GM18498 (cell line): Measurements from ENCODE around the gene MFSD11.
"Not testable (repeated sequence)": the region's sequence is repeated elsewhere in the genome, so short reads cannot be mapped to it uniquely, and the experiment has no call there.

ENCODE experiments used
- ATAC-seq: cut with Tn5 transposase; IDR thresholded peaks from one replicate; pipeline ENCODE4 v1.9.1; 2021; ENCODE audit warnings: mild to moderate bottlenecking, moderate library complexity; ENCODE audit not compliant: unreplicated experiment

Gene MFSD11

DNA sequence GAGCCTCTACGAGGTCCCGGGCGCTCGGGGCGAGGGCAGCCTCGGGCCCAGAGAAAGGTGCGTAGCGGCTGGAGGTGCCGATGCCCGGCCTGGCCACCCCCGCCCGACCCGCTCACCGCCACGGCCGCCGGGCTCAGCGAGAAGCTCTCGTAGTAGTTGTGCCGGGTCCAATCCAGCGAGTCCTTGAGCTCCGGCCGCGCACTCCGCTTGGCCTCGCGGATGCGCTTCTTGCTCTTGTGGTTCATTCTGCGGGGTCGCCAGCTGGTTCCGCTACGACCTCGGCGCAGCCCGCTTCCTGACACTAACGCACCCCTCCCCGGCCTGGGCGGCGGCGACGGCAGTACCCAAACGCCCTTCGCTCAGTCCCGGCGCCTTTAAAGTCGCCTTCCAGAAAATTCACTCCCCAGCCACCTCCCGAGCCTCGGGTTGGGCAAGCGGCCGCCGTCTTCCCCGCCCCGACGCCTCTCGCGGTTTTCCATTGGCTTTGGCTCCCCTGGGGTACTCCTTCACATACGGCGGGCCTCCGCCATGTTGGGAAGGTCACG lies 11.6 kb upstream of the MFSD11 start, which contains the start of gene JMJD6:
TSS of gene JMJD6 (minus strand) at position 376 of the 545 bp plus-strand sequence. CDS start at position 245, 131 bp downstream.
- ATAC-seq: peak; percentile 80

DNA sequence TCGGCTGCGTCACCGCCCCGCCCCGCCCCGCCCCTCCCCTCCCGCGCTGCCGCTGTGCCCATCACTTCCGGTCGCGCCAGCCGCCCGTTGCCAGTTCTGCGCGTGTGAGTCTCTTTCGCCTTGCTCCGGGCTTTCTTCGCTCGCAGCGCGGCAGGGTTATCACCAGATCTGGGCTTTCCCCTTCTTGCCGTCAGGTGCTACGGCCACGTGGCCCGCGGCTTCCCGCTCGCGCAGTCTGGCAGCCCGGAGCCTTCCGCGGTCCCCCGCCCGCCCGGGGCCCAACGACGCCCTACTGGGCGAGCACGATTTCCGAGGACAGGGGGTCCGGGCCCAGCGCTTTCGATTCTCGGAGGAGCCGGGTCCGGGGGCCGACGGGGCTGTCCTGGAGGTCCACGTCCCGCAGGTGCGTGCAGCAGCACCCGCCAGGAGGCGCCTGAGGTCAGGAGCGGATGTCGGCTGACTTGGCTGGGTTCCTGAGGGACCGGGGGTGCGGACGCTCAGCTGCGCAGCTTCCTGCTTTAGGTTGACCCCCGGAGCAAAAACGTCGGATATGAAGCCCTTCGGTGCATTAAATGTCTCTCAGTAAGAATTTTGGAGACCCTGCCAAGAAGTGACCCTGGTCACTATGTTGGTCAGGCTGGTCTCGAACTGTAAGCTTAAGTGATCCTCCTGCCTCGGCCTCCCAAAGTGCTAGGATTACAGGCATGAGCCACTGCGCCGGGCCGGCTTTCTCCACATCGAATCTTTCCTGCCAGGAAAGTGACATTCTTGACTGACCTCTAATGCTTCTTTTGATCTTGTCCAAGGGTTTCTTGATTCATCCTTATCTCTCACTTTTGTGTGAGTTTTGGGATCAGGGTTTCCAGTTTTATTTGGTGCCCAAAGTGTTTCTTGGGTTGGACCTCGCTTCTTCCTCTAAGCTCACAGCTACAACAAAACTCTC lies 10.9 kb upstream of the MFSD11 start, which contains the start of gene METTL23:
TSS of gene METTL23 (plus strand) at position 64 of the 943 bp plus-strand sequence. CDS start 2,872 bp downstream, outside the sequence.
- ATAC-seq: peak; percentile 46

DNA sequence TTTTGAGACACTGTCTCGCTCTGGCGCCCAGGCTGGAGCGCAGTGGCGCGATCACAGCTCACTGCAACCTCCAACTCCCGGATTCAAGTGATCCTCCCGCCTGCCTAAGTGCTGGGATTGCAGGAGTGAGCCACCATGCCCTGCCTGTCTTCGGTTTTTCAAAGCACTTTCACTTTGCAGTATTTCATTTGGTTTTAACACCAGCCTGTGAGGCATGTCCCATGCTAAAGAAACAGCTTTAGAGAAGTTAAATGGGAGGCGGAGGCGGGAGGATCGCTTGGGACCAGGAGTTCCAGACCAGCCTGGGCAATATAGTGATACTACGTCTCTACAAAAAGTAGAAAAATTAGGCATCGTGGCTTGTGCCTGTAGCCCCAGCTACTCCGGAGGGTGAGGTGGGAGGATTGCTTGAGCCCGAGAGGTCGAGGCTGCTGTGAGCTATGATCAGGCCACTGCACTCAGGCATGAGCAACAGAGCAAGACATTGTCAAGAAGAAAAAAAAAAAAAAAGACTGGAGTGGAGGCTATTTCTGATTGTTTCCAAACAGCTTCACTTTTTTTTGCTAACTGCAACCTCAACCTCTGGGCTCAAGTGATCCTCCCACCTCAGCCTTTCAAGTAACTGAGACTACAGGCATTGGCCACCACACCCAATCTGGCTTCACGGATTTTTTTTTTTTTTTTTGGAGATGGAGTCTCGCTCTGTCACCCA lies 10.0 kb upstream of the MFSD11 start:
- no peak for ATAC-seq

DNA sequence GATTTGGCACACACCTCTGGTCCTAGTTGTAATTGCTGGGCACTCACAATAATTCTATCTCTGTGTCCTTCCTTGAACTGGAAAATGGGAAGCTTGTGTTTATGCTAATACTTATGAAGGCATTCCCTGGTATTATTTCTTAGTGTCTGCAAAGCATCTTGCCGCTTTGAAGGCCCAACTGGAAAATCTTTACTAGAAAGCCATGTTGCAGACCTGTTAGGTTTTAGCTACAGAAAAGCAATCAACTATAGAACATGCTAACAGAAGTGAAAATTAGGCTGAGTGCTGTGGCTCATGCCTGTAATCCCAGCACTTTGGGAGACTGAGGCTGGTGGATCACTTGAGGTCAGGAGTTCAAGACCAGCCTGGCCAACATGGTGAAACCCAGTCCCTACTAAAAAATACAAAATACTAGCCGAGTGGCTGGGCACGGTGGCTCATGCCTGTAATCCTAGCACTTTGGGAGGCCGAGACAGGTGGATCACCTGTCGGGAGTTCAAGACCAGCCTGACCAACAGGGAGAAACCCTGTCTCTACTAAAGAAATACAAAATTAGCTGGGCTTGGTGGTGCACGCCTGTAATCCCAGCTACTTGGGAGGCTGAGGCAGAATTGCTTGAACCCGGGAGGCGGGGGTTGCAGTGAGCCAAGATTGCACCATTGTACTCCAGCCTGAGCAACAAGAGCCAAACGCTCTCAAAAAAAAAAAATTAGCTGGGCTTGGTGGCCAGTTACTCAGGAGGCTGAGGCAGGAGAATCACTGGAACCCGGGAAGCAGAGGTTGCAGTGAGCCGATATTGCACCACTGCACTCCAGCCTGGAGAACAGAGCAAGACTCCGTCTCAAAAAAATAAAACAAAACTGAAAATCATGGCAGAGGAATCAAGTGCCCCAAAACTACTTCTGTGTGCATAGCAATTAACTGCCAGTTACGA lies 5.9 kb upstream of the MFSD11 start:
- not testable (repeated sequence) for ATAC-seq

DNA sequence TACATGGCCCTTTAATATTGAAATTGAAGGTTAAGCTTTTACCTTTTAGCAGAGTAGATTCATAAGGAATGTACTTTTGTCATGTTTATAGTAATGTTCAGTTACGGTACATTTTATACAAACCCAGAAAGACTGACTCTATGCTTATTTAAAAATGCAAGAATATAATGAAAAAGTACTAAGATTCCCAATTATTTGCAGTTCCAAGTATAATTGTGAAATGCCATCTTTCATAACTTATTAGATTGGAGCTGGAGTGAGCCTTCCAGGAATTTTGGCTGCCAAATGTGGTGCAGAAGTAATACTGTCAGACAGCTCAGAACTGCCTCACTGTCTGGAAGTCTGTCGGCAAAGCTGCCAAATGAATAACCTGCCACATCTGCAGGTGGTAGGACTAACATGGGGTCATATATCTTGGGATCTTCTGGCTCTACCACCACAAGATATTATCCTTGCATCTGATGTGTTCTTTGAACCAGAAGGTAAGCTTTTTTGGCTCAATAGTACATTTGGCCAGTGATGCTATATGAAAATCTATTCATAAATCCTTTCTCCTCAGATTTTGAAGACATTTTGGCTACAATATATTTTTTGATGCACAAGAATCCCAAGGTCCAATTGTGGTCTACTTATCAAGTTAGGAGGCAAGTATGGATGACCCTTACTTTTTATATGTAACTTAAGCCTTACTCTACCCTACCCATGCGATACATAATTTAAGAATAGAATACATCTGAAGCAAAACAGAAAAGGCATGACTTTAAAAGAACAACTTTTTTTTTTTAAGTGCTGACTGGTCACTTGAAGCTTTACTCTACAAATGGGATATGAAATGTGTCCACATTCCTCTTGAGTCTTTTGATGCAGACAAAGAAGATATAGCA lies 4.9 kb upstream of the MFSD11 start:
- no peak for ATAC-seq

DNA sequence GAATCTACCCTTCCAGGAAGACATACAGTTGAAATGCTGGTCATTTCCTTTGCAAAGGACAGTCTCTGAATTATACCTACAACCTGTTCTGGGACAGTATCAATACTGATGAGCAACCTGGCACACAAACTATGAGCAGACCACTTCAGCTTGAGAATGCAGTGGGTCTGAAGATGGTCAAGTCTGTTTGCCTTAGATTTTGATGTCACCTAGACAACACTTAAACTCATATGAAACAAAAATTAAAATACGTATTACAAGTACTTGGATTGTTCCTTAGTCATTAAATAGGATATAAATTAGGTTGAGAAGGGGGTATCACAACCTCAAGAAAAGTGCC lies 4.3 kb upstream of the MFSD11 start:
- no peak for ATAC-seq

DNA sequence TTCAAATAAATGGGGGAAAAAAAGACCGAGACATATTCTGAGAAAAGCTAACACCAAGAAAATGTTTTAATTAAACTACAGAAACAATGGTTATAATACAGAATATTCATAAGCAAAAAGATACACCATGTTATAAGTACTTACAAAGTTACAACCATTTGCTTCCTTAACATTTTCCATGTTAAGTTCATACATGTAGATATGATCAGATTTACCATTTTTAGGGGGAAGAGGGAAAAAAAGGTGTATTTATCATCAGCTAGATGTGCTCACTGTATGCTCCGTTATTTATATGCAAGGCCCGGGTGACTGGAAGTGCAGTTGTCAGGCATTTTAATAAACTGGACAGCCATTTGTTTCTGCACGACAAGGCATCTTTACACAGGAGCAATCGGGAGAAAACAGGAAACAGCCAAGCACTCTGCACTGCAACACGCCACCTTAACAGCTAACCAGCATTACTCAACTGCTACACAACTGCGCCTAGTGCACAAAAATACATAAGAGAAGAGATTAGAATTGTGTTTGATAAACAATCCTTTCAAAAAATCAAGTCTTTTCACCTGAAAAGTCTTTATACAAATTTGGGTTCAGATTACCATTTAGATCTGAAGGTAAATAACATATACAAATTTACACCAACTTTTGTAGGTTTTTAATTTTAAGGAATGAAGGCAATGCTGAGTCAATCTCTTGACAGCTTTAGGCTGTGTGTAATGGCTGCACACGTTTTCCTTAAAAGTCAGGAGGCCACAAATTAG lies 3.7 kb upstream of the MFSD11 start:
- no peak for ATAC-seq

DNA sequence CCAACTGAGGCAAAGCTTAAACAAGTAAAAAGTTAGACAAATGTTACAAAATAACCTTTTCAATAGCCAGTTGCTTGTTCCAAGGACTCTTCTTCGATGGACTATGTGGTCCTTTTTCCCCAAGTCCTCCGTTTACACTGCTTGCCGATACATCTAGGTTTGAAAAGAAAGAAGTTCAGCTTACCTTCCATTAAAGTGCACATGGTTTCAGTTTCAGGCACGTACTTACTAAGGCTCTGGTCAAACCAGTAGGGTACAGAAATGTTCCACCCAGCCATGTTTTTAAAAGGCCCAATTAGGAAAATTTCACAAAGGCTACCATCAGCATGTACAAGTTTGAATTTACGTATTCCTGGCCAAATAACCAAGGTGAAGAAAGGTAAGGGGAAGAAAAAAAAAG lies 2.9 kb upstream of the MFSD11 start:
- no peak for ATAC-seq

DNA sequence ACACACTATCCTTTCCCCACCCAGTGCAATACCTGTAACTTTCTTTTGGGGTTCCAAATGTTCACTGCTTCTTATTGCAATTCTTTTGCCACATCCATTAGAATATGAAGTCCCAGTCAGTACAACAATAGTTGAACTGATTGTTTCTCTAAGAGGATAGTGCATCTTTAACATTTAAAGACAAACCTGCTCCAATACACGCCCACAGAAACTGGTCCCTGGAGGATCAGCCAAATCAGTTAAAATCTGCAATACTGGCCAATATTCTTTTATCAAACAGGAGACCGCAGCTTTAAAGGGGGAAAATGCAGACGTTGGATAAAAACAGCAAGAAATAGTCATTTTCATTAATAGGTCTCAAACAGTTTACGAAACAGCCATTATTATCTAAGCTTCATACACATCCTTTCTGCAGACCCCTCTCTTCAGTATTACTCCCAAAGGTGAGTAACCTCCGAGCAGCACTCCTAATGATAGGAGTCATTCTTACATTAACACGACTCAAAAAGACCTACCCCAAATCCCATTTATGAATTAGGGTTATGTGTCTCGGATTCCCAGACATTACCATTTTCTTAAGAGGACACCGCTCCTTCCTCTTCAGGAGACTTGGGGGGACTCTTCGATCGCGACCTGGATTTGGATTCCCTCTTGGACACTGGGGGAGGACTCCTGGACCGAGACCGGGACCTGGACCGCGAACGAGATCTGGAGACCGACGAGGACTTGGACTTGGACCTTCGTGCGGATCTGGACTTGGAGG lies 2.2 kb upstream of the MFSD11 start:
- peak; percentile 0 for ATAC-seq

DNA sequence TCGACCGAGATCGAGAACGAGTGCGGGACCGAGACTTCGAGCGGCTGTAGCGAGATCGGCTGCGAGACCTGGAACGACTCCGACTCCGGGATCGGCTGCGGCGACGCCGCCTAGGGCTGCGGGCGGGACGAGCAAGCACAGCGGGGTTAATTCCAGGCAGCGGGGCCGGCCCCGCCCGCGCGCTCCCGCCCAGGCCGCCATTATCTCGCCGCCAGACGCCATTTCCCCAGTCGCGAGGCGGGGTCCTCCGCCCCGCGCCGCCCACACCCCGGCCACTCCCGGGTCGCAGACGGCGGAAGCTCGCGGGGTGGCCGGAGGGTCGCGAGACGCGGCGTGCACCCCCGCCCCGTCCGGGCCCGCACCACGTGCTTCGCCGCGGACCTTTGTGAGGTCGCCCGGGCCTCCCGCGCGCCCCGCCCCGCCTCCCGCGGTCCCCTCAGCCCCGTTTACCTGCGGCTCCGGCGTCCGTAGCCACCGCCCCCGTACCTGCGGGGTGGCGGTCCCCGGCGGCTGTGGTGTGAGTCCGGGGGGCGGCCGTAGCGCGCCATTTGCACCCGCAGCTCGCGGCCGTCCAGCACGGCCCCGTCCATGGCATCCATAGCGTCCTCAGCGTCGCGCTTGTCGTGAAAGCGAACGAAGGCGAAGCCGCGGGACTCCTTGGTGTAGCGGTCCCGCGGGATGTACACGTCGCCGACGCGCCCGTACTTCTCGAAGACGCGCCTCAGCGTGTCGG lies 1.4 kb upstream of the MFSD11 start:
- ATAC-seq: peak; percentile 27

DNA sequence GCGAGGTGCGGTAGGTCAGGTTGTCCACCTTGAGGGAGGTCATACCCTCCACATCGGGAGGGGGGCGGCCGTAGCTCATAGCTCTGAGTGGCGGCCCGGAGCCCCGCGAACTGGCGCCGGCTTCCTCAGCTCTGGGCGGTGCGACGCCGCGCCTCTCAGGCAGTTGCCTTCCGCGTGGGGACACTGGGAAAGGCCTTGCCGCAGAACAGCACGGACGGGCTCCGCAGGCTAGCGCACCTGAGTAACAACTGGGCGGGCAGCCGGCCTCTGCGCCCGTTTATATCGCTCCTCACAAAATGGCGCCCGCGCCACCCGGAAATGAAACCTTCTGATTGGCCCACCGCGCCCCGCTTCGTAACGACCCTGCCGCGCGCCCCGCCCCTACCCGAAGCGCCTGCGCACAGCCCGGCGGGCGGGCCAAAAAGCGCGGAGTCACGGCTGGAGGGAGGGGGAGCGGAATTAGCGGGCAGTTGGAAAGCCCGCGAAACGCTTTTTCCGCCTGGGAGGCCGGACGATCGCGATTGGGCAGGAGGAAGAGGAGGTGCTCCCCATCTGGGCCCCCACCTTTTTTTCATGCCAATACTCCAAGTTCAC lies 740 bp upstream of the MFSD11 start, which contains the start of gene SRSF2:
TSS of gene SRSF2 (minus strand) at position 250 of the 594 bp plus-strand sequence. CDS start at position 79, 171 bp downstream.
- peak; percentile 65 for ATAC-seq

DNA sequence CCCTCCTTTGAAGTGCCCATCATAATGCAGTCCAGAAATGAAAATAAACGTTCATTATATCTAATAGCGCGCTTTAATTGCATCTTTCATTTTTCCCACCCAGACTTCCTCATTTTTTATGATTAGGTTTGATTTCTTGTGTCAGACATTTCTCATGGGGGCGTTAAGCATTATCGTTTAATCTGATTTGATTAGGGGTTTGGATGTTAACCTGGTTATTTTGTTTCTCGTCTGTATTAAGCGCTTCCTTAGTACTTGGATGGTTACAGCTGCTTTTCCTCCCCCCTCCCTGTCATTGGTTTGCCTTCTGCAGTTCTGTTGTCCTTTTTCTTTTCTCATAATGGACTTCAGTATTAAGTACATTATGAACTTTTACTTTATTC lies 540 bp downstream of the MFSD11 start:
- no peak for ATAC-seq

DNA sequence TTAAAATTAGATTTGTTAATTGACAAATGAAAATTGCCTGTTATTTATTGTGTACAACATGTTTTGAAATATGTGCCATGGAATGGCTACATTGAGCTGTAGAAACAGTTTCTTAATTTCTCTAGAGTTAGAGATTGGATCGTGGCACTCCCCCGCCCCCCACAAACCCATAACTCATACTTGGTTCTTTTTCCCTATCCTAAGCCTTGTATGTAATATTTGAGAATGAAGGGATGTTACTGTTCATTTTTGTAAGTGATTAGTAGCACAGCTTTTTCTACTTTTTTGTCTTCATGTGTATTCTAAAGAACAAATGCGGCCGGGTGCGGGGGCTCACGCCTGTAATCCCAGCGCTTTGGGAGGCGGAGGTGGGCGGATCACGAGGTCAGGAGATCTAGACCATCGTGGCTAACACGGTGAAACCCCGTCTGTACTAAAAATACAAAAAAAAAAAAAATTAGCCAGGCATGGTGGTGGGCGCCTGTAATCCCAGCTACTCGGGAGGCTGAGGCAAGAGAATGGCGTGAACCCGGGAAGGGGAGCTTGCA lies 1.7 kb downstream of the MFSD11 start:
- ATAC-seq: not testable (repeated sequence)

DNA sequence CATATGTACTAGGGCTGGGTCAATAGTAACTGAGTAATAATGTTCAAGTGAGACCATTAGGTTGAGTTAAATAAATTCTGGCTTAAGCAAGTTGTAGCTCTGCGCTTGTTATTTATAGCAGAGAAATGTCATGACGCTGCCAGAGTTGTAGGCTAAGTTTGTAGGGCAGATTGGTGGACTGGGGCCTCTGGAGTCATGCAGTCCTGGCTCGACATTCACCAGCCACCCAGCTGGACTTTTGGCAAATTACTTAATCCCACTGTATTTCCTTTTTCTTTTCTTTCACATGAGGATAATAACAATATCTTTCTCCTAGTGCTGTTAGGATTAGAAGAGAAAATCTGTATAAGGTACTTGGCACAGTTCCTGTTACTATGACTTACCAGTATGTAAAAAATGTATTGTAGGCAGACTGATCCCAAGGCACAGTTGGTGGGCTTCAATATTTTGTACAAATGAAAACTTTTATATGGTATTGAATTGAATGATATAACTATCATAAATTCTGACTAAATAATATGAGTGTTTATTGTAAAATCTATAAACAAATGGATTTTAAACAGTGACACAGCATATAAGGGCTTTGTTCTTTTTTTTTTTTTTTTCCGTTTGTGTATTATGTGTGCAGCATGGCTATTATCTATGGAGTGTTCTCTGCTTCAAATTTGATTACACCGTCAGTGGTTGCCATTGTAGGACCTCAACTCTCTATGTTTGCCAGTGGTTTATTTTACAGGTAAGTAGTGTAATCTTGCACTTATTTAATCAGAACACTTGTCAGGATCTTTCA lies 2.6 kb downstream of the MFSD11 start:
- no peak for ATAC-seq

DNA sequence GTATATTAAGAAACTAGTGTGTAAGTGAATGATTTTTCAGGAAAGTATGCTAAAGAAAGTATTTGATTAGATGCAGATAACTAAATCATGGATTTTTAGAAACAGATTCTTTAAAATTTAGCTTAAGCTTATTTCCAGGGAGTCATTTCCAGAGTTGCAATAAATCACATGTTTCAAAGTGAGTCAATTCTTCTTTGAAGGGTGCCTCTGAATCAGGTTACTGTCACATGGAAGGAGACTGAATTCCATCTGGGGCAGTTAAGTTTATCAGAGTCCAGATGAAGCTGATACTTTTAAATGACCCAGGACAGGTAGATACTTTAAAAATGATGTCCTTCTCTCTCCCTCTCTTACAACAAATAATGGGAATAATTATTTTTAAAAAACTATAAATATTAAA lies 5.0 kb downstream of the MFSD11 start:
- no peak for ATAC-seq

DNA sequence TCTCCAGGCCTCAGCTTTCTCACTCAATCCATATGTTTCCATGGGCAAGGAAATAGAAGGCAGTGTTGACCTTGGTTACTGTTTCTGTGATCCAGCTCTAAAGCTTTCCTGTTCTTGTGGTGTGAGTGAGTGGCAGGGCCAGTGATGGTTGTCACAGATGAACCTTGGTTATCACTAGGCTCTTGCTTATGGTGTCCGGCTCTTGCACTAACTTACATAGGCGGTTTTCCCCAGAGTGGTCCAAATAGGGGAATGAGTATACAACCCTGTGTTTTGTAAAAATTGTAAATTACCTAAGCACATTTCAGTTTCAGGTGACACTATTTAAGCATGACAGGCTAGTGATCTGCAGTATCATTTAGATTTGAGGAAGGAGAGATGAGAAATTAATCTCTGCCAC lies 6.8 kb downstream of the MFSD11 start:
- no peak for ATAC-seq
